Erythroblast (primary cell): ENCODE measurements around the gene PIP5K1B.

ENCODE experiments used
- GATA1 ChIP-seq: IDR thresholded peaks from 2 replicates; pipeline ENCODE4 v1.6.1; 2011; ENCODE audit warnings: low read depth, mild to moderate bottlenecking, control low read depth, low read length, moderate library complexity
- POLR2A ChIP-seq: IDR thresholded peaks from 2 replicates; pipeline ENCODE4 v1.6.1; 2011; ENCODE audit warnings: mild to moderate bottlenecking, low read length

DNA sequence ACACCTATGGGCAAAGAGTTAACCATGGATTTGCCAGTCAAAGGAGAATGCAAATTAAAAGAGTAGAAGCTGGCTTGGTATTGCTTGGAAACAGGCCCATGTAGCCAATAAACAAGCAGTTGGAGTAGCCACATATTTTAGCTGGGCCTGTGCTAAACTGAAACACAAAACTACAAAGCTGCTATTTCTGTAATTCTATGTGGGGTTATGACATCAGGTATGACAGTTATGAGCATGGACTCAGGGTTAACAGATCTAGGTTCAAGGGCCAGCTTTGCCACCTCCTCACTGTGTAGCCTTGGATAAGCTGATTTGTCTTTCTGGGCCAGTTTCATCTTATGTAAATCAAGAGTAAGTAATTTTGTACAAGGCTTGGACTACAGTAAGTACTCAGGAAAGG lies 142.7 kb downstream of the PIP5K1B start:
- TF ChIP-seq POLR2A (no peak), GATA1 (no peak)
